ENCODE data around the gene IRAG1. TPM values are rescaled to one million over a fixed set of nuclear protein-coding genes. Genes with fewer than 3 reads are reported as not detected.

Gene IRAG1, protein sequence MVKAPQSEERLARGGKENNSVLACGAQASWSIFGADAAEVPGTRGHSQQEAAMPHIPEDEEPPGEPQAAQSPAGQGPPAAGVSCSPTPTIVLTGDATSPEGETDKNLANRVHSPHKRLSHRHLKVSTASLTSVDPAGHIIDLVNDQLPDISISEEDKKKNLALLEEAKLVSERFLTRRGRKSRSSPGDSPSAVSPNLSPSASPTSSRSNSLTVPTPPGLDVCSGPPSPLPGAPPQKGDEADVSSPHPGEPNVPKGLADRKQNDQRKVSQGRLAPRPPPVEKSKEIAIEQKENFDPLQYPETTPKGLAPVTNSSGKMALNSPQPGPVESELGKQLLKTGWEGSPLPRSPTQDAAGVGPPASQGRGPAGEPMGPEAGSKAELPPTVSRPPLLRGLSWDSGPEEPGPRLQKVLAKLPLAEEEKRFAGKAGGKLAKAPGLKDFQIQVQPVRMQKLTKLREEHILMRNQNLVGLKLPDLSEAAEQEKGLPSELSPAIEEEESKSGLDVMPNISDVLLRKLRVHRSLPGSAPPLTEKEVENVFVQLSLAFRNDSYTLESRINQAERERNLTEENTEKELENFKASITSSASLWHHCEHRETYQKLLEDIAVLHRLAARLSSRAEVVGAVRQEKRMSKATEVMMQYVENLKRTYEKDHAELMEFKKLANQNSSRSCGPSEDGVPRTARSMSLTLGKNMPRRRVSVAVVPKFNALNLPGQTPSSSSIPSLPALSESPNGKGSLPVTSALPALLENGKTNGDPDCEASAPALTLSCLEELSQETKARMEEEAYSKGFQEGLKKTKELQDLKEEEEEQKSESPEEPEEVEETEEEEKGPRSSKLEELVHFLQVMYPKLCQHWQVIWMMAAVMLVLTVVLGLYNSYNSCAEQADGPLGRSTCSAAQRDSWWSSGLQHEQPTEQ
- total RNA-seq: not detected

DNA sequence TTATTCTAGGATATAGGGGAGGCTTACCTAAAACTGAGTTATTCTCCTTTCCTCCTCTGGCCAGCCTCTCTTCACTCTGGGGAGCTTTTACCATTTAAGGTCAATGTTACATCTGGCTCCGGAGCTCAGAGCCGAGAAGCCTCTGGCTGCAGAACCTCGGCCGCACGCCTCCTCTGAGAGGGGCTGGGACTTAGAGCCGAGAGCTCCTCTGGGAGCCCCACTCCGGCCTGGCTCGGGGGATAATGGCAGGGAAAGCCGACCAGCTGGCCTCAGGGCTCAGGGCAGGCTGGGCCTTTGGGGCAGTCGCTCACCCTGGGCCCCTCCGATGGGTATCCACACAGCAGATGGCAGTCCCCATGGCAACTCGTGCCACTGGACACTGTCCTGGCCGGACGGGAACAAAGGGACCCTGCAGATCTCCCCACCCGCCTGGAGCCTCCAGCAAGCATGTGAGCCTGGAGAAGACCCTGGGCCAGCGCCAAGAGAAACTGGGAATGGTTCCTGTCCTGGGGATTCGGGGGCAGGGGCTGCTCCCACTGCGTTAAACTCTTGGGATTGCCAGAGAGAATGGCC lies at the start of gene IRAG1:
Gene IRAG1 (minus strand): TSS at position 247 of the 573 bp plus-strand sequence. CDS start 153 bp downstream, at position 94.
- ATAC-seq (ENCODE audit: low read depth) (no peak), DNase-seq (no peak)
- Mint-ChIP-seq H3K4me1 (peaks cover 3% of the 10 kb centered on the region), H3K36me3 (no peaks in the 10 kb centered on the region), H3K27ac (no peak within 1 kb of the TSS), H3K9me3 (no peaks in the 10 kb centered on the region), H3K27me3 (peaks cover 27% of the 10 kb centered on the region), H3K4me3 (no peak within 1 kb of the TSS)
- POLR2A ChIA-PET: no interaction called here

DNA sequence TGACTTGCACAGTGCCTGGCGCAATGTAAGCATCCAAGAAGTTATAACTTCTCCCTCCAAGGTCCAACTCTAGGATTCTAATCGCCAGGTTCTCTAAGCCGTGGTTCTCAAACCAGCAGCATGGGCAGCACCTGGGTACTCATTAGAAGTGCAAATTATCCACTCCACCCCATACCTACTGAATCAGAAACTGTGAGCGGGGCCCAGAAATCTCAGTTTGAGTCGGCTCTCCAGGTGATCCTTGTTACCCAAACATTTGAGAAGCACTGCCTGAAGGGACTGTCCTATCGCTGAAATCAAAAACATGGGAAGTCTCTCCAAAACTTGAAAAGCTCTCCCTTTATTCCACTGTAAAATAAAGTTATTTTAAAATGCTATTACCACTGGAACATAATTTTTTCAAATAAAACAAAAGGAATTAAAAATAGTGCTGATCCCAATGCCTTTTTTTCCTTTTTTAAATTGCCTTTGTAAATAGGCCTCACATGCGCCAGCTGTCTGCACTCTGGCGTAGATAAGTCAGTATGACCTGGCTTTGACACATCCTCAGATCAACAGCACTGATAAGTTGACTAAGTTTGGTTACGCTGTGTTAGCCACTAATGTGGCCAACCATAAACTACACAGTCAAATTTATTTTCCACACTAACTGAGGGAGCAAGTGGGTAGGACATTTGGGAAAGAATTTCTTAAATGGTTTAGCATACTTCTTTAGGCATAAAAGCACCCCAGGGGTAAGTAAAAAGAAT lies 49.1 kb upstream of the IRAG1 start:
- Mint-ChIP-seq H3K27me3 (peaks cover under 1% of the 10 kb centered on the region), H3K4me1 (peaks cover 23% of the 10 kb centered on the region)
- POLR2A ChIA-PET: no interaction called here

DNA sequence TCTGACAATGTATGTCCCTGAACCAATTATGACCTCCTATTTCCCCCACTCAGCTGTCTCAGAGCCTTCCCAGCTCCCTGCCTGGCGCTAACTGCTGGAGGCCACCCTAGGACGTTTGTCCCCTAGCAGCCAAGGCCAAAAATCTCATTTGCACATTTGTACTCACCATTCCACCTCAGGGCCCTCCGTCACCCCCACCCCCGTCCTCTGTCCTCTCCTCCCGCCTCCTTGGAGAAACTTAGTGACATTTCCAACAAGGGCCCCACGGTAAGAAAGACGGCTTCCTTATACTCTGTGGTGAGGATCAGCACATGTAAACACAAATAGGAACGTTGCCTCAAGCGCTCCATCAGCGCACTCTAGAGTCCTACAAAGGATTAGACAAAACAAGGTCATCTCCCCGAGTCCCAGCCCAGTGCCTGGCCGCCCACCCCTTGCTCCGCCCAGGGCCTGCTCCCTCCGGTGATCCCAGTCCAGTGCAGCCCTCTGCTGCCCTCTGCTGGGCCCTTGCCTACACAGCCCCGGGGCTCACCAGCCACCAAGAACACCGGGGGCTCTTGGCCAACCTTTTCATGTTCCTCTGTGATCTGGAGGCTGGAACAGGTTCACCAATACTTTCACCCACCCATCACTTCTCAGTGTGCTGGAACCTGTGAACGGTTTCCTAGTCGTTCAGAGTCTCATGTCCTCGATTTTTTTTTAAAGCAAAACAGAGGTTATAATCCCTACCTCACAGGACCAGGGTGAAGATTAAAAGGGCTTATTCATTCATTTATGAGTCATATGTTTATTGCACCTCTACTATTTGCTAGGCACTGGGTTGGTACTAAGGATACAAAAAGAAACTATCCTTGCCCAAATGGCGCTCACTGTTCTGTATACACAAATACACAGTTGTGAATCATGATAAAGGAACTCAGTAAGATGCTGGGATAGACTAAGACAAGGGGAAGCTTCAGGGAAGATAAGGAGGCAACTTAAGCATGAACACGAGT lies 42.2 kb upstream of the IRAG1 start:
- DNase-seq: peak; percentile 92
- no peaks in the 10 kb centered on the region for H3K9me3 Mint-ChIP-seq
- H3K4me3 Mint-ChIP-seq: peak overlapping the region; percentile 60
- H3K36me3 Mint-ChIP-seq: no peaks in the 10 kb centered on the region
- H3K27ac Mint-ChIP-seq: no peak overlapping the region
- POLR2A ChIA-PET: no interaction called here
- peak; percentile 99 for ATAC-seq (ENCODE audit: low read depth)
- peaks cover 19% of the 10 kb centered on the region for H3K27me3 Mint-ChIP-seq
- peaks cover 9% of the 10 kb centered on the region for H3K4me1 Mint-ChIP-seq

More for the DNA sequence above, 49.1 kb upstream of the IRAG1 start:
- peak overlapping the region; percentile 61 for H3K4me3 Mint-ChIP-seq
- peak overlapping the region; percentile 39 for H3K27ac Mint-ChIP-seq
- ATAC-seq (ENCODE audit: low read depth): peak; percentile 75
- H3K9me3 Mint-ChIP-seq: no peaks in the 10 kb centered on the region
- no peaks in the 10 kb centered on the region for H3K36me3 Mint-ChIP-seq
- DNase-seq: no peak

DNA sequence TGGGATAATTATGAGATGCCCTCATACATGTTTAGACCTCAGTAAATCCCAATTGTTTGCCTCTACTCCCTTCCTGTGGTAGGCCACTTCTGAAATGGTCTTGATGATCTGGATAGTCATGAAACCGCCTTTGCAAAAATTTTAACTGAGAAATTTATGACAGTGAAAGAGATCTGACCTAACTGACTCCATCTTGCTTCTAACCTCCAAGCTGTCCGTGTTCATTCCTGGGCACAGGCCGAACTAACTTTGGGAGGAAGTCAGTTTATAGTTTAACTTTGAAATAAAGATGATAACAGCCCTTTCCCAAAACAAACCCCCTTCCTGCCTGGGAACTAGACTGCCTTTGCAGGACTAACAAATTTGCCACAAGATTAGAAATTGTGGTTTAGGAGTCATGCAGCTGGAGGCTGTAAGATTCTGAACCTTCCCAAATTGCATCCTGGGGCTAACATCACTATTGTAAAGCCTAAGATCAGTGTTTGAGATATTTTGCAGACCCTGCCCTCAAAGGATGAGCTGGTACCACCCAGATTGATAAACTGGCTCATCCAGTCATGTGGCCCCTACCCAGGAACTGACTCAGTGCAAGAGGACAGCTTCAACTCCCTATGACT lies 37.6 kb upstream of the IRAG1 start:
- Mint-ChIP-seq H3K9me3 (no peaks in the 10 kb centered on the region), H3K36me3 (no peaks in the 10 kb centered on the region), H3K27me3 (peaks cover 32% of the 10 kb centered on the region), H3K27ac (no peak overlapping the region), H3K4me3 (no peak overlapping the region), H3K4me1 (peaks cover 12% of the 10 kb centered on the region)
- DNase-seq (no peak), ATAC-seq (ENCODE audit: low read depth) (no peak)
- POLR2A ChIA-PET: interaction anchor here (0.7 kb wide), 1 partner anchor 200 kb away, joined by 4 read pairs; no protein-coding TSS in a partner anchor

DNA sequence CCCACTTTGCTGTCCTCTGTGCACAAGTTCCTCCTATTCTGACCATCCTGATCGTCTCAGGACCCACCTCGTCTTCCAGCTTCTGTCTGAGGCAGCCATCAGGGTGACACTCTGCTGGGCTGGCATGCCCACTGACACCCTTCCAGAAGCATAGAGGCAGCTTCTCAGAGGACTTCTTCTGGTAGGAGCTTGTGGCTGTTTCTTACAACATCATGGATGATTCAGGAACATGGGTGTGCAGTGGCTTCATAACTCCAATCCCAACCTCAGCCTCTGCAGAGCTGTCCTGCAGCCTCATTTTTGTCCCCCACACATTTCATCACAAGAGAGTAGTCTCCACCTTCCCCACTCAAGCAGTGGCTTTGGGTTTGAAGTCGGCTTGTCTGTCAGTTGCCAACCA lies 36.6 kb upstream of the IRAG1 start:
- Mint-ChIP-seq H3K4me1 (peaks cover 15% of the 10 kb centered on the region), H3K4me3 (no peak overlapping the region), H3K27me3 (peaks cover 34% of the 10 kb centered on the region), H3K36me3 (no peaks in the 10 kb centered on the region), H3K27ac (no peak overlapping the region), H3K9me3 (no peaks in the 10 kb centered on the region)
- no peak for ATAC-seq (ENCODE audit: low read depth)
- no peak for DNase-seq
- POLR2A ChIA-PET: no interaction called here

DNA sequence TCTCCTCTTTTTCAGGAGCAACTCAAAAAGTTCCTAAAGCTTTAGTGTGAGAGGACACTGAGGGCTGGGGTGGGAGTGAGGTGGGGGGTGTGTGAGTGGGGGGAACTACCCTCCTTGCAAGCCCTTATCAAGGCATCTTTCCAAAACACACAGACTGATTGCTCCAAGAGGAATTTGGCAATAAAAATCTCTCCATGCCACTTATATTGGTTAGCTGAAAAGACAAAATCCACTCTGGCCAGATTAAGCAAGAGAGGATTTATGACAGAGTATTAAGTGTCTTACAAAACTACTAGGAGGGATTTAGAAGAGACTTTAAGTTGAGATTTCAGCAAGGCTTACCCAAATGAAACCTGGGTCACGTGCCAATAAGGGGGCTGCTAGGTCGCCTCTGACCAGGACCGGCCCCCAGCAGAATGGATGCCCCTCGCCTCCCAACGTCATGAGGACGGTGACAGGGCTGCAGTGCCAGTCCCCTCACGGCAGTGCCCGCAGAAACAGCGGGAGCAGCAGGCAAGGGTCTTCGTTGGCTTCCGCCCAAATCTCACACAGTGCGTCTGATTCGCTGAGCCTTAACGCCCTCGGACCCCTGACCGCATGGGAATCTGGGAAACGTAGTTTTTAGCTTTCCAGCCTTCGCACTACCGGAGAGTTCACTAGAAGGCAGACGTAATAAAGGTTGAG lies 35.4 kb upstream of the IRAG1 start:
- DNase-seq (no peak), ATAC-seq (ENCODE audit: low read depth) (no peak)
- Mint-ChIP-seq H3K27ac (no peak overlapping the region), H3K4me3 (no peak overlapping the region), H3K9me3 (no peaks in the 10 kb centered on the region), H3K36me3 (no peaks in the 10 kb centered on the region), H3K27me3 (peaks cover 37% of the 10 kb centered on the region), H3K4me1 (peaks cover 16% of the 10 kb centered on the region)
- POLR2A ChIA-PET: no interaction called here

DNA sequence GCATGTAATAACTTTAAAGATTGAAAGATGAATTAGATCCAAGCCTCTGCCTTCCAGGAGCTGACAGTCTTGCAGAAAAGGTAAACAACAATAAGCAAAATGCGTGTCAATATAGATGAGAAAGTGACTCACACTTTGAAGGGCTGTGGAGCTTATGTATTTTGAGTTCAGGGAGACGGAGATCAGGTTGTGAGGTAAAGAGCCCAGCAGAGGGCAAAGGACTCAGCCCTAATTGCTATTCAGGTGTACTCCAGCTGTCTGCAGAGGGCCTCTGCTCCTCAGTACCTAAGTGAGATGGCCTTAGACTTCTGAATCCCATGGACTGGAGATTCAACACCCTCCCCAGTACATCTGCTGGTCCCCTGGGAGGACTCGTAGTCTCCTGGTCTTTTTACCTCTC lies 34.6 kb upstream of the IRAG1 start:
- DNase-seq (no peak), ATAC-seq (ENCODE audit: low read depth) (no peak)
- POLR2A ChIA-PET: no interaction called here
- H3K27me3 Mint-ChIP-seq: peaks cover 36% of the 10 kb centered on the region
- no peak overlapping the region for H3K4me3 Mint-ChIP-seq
- no peaks in the 10 kb centered on the region for H3K36me3 Mint-ChIP-seq
- H3K9me3 Mint-ChIP-seq: no peaks in the 10 kb centered on the region
- peaks cover 16% of the 10 kb centered on the region for H3K4me1 Mint-ChIP-seq
- no peak overlapping the region for H3K27ac Mint-ChIP-seq

DNA sequence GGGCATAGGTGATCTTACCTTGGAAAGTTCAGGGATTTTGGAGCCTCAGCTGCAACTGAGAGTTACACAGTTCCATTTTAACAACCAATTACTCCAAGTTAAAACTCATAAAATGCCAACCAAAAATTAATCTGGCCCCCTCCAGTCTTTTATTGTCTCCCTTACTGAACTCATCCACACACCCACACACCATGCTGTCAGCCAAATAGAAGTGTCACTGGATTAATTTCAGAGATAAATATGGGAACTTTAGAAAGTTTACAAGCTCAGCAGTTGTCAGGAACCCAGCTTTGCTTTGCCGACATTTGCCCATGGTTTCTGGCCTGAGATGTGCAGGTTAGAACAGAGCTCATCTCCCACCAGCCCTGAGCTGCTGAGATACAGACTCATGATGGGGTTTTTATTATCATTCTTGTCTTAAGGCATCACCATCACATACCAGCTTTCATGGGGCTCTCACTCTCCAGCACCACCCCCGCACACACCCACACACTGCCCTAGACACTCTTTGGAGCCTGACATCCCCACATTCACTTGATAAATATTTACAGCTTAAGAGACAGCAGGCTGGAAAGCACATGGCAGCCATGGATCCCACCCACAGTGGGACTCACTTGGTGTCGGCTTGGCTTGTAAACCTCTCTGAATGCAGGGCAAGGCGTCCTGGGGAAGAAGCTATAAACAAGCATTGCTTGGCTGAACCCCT lies 33.7 kb upstream of the IRAG1 start:
- Mint-ChIP-seq H3K4me1 (peaks cover 16% of the 10 kb centered on the region), H3K36me3 (no peaks in the 10 kb centered on the region), H3K9me3 (no peaks in the 10 kb centered on the region), H3K27me3 (peaks cover 39% of the 10 kb centered on the region), H3K4me3 (no peak overlapping the region), H3K27ac (no peak overlapping the region)
- POLR2A ChIA-PET: no interaction called here
- ATAC-seq (ENCODE audit: low read depth) (no peak), DNase-seq (no peak)

DNA sequence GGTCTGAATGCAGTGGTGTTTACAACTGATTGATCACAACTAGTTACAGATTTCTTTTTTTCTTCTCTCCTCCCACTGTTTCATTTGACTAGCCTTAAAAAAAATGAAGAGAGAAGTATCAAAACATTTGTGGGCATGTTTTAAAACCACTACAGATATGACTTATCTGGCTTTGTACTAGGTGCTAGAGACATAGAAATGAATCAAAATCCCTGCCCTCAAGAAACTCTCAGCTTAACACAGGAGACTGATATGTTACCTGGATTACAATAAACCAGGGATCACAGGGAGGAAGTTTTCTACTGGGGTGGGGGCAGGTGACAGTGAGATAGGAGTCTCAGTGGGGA lies 32.3 kb upstream of the IRAG1 start:
- H3K27me3 Mint-ChIP-seq: peaks cover 33% of the 10 kb centered on the region
- no peak overlapping the region for H3K4me3 Mint-ChIP-seq
- H3K4me1 Mint-ChIP-seq: peaks cover 17% of the 10 kb centered on the region
- no peak overlapping the region for H3K27ac Mint-ChIP-seq
- H3K9me3 Mint-ChIP-seq: no peaks in the 10 kb centered on the region
- ATAC-seq (ENCODE audit: low read depth) (peak; percentile 21), DNase-seq (no peak)
- POLR2A ChIA-PET: interaction anchor here (0.5 kb wide), 1 partner anchor 843 kb away, joined by 3 read pairs; no protein-coding TSS in a partner anchor
- H3K36me3 Mint-ChIP-seq: no peaks in the 10 kb centered on the region

DNA sequence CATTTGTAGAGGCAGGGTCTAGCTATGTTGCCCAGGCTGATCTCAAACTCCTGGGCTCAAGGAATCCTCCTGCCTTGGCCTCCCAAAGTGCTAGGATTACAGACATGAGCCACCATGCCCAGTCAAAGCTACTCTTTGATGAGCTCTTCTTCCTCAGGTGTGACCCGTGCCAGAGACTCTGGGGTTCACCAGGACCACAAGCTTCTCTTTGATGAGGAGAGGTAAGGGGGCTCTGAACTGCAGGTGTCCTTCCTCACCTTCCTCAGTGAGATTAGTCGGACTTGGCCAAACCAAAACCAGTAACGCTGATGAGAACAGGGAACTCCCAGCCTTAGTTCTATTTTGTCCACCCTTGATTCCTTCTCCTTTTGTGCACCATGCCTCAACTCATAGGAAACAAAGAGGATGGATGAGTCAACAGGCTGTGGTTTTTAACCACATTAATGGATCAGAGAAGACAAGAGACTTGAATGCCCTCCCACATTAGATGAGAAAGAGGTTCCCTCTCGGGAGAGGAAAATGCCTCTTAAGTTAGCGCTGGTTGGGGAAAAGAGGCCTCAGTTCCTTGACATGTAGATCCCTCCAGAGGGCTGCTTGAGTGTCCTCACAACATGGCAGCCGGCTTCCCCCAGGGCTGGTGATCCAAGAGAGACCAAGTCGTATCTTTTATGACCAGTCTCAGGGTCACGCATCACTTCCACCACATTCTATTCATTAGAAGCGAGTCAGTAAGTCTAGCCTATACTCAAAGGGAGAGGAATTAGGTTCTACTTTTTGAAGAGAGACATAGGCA lies 31.8 kb upstream of the IRAG1 start:
- H3K36me3 Mint-ChIP-seq: no peaks in the 10 kb centered on the region
- POLR2A ChIA-PET: interaction anchor here (0.5 kb wide), 1 partner anchor 843 kb away, joined by 3 read pairs; no protein-coding TSS in a partner anchor
- H3K4me1 Mint-ChIP-seq: peaks cover 17% of the 10 kb centered on the region
- DNase-seq: no peak
- no peaks in the 10 kb centered on the region for H3K9me3 Mint-ChIP-seq
- H3K4me3 Mint-ChIP-seq: no peak overlapping the region
- H3K27me3 Mint-ChIP-seq: peaks cover 33% of the 10 kb centered on the region
- peak; percentile 62 for ATAC-seq (ENCODE audit: low read depth)
- no peak overlapping the region for H3K27ac Mint-ChIP-seq

Measured in activated naive CD8-positive, alpha-beta T cell treated with anti-CD3 and anti-CD28 coated beads, Interleukin-2, amount 10 ng/mL, durations not matched to agents 7 days and 5 days (primary cell).